Kidney (tissue), 14 donors: ENCODE results near the gene MYLK3. TPM values are rescaled to one million over a fixed set of nuclear protein-coding genes. Genes with fewer than 3 reads are reported as not detected.

Experiments
- DNase-seq, 5 donors: peaks; one replicate each; pipeline ENCODE4 v3.0.0-alpha.2; 2013 to 2020
- FAIRE-seq: peaks from 2 replicates; lab custom pipeline; 2012; peaks lifted over from hg19 to GRCh38; lab: Jason Lieb, UNC
- H3K27ac ChIP-seq, 2 donors: one replicate each; pipeline ENCODE4 v1.7.0; 2013; ENCODE audit warnings: low read depth in 2 of 2, low read length in 2 of 2, inconsistent platforms in 1 of 2
- H3K27me3 ChIP-seq: one replicate; pipeline ENCODE4 v1.7.1; 2013; ENCODE audit warnings: low read length, inconsistent platforms; ENCODE audit not compliant: control insufficient read depth, insufficient read depth
- H3K36me3 ChIP-seq, 3 donors: one replicate each; pipeline versions ENCODE4 v1.7.0 to v1.7.1; 2013; ENCODE audit warnings: low read length in 3 of 3, control low read depth in 1 of 3, inconsistent platforms in 1 of 3; ENCODE audit not compliant: insufficient read depth in 3 of 3, control insufficient read depth in 2 of 3
- H3K4me1 ChIP-seq, 3 donors: one replicate each; pipeline versions ENCODE4 v1.7.0 to v1.7.1; 2013; ENCODE audit warnings: low read length in 3 of 3, inconsistent platforms in 1 of 3, low read depth in 1 of 3; ENCODE audit not compliant: control insufficient read depth in 2 of 3, insufficient read depth in 2 of 3
- H3K4me3 ChIP-seq, 3 donors: one replicate each; pipeline versions ENCODE4 v1.7.0 to v1.8.1; 2013; ENCODE audit warnings: low read length in 3 of 3, control low read depth in 1 of 3, inconsistent platforms in 1 of 3
- H3K9ac ChIP-seq, 3 donors: one replicate each; pipeline versions ENCODE4 v1.7.0 to v1.7.1; 2013; ENCODE audit warnings: low read length in 3 of 3, control low read depth in 1 of 3, inconsistent platforms in 1 of 3
- H3K9me3 ChIP-seq, 3 donors: one replicate each; pipeline versions ENCODE4 v1.7.0 to v1.7.1; 2013; ENCODE audit warnings: low read length in 3 of 3, control low read depth in 1 of 3, inconsistent platforms in 1 of 3; ENCODE audit not compliant: control insufficient read depth in 2 of 3, insufficient read depth in 1 of 3
- CTCF ChIP-seq: IDR thresholded peaks from 3 replicates; pipeline ENCODE4 v1.5.1; 2012; ENCODE audit warnings: mild to moderate bottlenecking, moderate library complexity, borderline replicate concordance; ENCODE audit not compliant: insufficient read depth; ENCODE audit errors: extremely low read depth
- intact Hi-C: fragments of 100-400 bp; cut with DNase I; formaldehyde crosslinking; loops from one replicate; pipeline ENCODE4 v1.11.1; 2022
- polyA plus RNA-seq: library from polyadenylated mRNA; stranded (reverse); fragments of 350-450 nt; fragmentation: Illumina TruSeq; extraction: RNeasy Lipid Tissue Mini Kit (QIAGEN cat#74804); gene quantifications from one replicate; pipeline ENCODE4 v1.2.3, GENCODE V29; 2014; ENCODE audit warnings: low read depth, low replicate concordance; ENCODE audit not compliant: insufficient read depth
- total RNA-seq: library from RNA; stranded (reverse); fragmentation: NEBNext Ultra II Directional; extraction: Animal tissue kit (Norgen Biotek cat#: 25700); gene quantifications from one replicate; pipeline ENCODE4 v1.2.1, GENCODE V29; 2021
- donor health status: control.
- donor health status: control.
- donor health status: control.
- donor health status: control.
- donor health status: control.
- donor health status: DM: yes; HTN: yes; CAD: no.
- donor health status: Normal renal cell carcinoma (clear cell type).

The MYLK3 gene
- total and polyA plus RNA-seq, 2 donors from 2014 or later, result 0.31 to 1.5 TPM

- H3K9me3 ChIP-seq, result no peaks in the 10 kb centered on the region
- no peaks in the 10 kb centered on the region for H3K36me3 ChIP-seq
- FAIRE-seq (no peak), DNase-seq (no peak)
- no peak overlapping the region for H3K4me3 ChIP-seq
- TF ChIP-seq CTCF, result no peak
- no peak overlapping the region for H3K9ac ChIP-seq
- H3K4me1 ChIP-seq, result no peaks in the 10 kb centered on the region
- intact Hi-C loops, result no loop called here
- H3K27ac ChIP-seq, result no peak overlapping the region
- no peaks in the 10 kb centered on the region for H3K27me3 ChIP-seq
Measured at GRCh38 chr16:46774743-46775177, 26.6 kb upstream of the MYLK3 start.

- H3K4me1 ChIP-seq, result no peaks in the 10 kb centered on the region
- no peak overlapping the region for H3K27ac ChIP-seq
- DNase-seq (no peak), FAIRE-seq (no peak)
- intact Hi-C loops, result no loop called here
- TF ChIP-seq CTCF, result no peak
- H3K4me3 ChIP-seq, result no peak overlapping the region
- H3K9me3 ChIP-seq, result no peaks in the 10 kb centered on the region
- no peaks in the 10 kb centered on the region for H3K27me3 ChIP-seq
- no peak overlapping the region for H3K9ac ChIP-seq
- no peaks in the 10 kb centered on the region for H3K36me3 ChIP-seq
Measured at GRCh38 chr16:46772463-46772862, 24.3 kb upstream of the MYLK3 start.

GRCh38 chr16:46768809-46769208 is 20.7 kb upstream of the MYLK3 start:
- Histone ChIP-seq H3K9me3 (no peaks in the 10 kb centered on the region), H3K27ac (no peak overlapping the region), H3K4me3 (no peak overlapping the region), H3K9ac (no peak overlapping the region), H3K36me3 (no peaks in the 10 kb centered on the region), H3K27me3 (no peaks in the 10 kb centered on the region), H3K4me1 (no peaks in the 10 kb centered on the region)
- no peak for FAIRE-seq
- intact Hi-C loops, result no loop called here
- TF ChIP-seq CTCF, result no peak
- DNase-seq, result no peak

- FAIRE-seq (no peak), DNase-seq (no peak)
- Histone ChIP-seq H3K9ac (no peak overlapping the region), H3K36me3 (no peaks in the 10 kb centered on the region), H3K4me3 (no peak overlapping the region), H3K27ac (no peak overlapping the region), H3K27me3 (no peaks in the 10 kb centered on the region), H3K4me1 (no peaks in the 10 kb centered on the region), H3K9me3 (no peaks in the 10 kb centered on the region)
- intact Hi-C loops, result no loop called here
- no peak for TF ChIP-seq CTCF
Measured at GRCh38 chr16:46765050-46765449, 16.9 kb upstream of the MYLK3 start.
